IPS-18a (cell line): Measurements from ENCODE around the gene FADD.

Experiments
- H3K27ac ChIP-seq: one replicate; pipeline ENCODE4 v1.5.1; 2013; ENCODE audit warnings: low read length
- H3K27me3 ChIP-seq: one replicate; pipeline ENCODE4 v1.6.1; 2013; ENCODE audit warnings: mild to moderate bottlenecking, low read length; ENCODE audit not compliant: control insufficient read depth, insufficient read depth
- H3K36me3 ChIP-seq: one replicate; pipeline ENCODE4 v1.6.1; 2013; ENCODE audit warnings: low read depth, low read length; ENCODE audit not compliant: control insufficient read depth
- H3K4me1 ChIP-seq: one replicate; pipeline ENCODE4 v1.6.1; 2013; ENCODE audit warnings: low read depth, low read length; ENCODE audit not compliant: control insufficient read depth
- H3K4me3 ChIP-seq: one replicate; pipeline ENCODE4 v1.5.1; 2013; ENCODE audit warnings: low read length
- H3K9ac ChIP-seq: one replicate; pipeline ENCODE4 v1.6.1; 2013; ENCODE audit warnings: mild to moderate bottlenecking, low read length, moderate library complexity
- H3K9me3 ChIP-seq: one replicate; pipeline ENCODE4 v1.6.1; 2013; ENCODE audit warnings: low read depth, low read length; ENCODE audit not compliant: control insufficient read depth

Gene FADD, protein sequence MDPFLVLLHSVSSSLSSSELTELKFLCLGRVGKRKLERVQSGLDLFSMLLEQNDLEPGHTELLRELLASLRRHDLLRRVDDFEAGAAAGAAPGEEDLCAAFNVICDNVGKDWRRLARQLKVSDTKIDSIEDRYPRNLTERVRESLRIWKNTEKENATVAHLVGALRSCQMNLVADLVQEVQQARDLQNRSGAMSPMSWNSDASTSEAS

DNA sequence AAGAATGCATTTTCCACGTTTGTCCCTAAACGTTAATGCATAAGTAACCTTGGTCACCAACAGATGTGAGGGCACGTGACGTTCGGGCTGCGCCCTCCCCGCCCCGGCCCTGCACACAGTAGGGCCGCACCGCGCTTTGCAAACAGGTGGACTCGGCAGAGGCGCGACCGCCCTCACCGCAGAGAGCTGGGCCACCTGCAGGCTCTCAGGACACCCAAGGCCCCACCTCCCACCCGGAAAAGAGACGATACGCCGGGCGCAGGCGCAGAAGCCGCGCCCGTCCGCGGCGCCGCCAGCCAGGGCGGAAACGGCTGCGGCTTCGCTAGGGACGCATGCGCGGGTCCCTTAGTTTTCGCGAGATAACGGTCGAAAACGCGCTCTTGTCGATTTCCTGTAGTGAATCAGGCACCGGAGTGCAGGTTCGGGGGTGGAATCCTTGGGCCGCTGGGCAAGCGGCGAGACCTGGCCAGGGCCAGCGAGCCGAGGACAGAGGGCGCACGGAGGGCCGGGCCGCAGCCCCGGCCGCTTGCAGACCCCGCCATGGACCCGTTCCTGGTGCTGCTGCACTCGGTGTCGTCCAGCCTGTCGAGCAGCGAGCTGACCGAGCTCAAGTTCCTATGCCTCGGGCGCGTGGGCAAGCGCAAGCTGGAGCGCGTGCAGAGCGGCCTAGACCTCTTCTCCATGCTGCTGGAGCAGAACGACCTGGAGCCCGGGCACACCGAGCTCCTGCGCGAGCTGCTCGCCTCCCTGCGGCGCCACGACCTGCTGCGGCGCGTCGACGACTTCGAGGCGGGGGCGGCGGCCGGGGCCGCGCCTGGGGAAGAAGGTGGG is at the start of gene FADD:
Gene FADD (plus strand): TSS at position 377 of the 831 bp plus-strand sequence. CDS start 164 bp downstream, at position 541.
- Histone ChIP-seq H3K9ac (peak within 1 kb of the TSS; percentile 93), H3K9me3 (no peaks in the 10 kb centered on the region), H3K4me3 (peak within 1 kb of the TSS; percentile 92), H3K27ac (peak within 1 kb of the TSS; percentile 64), H3K36me3 (peaks cover 27% of the 10 kb centered on the region), H3K4me1 (peaks cover 11% of the 10 kb centered on the region), H3K27me3 (no peaks in the 10 kb centered on the region)

DNA sequence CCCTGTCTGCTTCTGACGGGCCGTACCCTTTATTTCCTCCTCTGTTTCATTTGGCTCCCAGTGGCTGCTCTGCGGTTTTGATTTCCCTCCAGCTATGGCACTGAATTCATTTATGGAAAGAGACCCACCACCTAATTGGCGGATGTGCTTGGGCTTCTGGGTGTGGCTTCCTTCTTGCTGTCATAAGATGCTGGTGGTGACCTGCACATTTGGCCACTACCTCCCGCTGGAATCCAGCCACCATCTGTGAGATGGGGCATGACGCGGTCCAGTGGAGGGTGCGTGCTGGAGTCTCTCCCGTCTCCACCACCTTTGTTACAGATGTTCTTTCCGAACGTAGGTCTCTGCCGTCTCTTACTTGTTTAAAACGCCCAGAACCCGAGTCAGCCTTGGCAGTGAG is 47.7 kb upstream of the FADD start:
- no peak overlapping the region for H3K27ac ChIP-seq
- no peaks in the 10 kb centered on the region for H3K36me3 ChIP-seq
- H3K9ac ChIP-seq, result no peak overlapping the region
- H3K4me1 ChIP-seq, result no peaks in the 10 kb centered on the region
- no peaks in the 10 kb centered on the region for H3K27me3 ChIP-seq
- no peaks in the 10 kb centered on the region for H3K9me3 ChIP-seq
- H3K4me3 ChIP-seq, result no peak overlapping the region

DNA sequence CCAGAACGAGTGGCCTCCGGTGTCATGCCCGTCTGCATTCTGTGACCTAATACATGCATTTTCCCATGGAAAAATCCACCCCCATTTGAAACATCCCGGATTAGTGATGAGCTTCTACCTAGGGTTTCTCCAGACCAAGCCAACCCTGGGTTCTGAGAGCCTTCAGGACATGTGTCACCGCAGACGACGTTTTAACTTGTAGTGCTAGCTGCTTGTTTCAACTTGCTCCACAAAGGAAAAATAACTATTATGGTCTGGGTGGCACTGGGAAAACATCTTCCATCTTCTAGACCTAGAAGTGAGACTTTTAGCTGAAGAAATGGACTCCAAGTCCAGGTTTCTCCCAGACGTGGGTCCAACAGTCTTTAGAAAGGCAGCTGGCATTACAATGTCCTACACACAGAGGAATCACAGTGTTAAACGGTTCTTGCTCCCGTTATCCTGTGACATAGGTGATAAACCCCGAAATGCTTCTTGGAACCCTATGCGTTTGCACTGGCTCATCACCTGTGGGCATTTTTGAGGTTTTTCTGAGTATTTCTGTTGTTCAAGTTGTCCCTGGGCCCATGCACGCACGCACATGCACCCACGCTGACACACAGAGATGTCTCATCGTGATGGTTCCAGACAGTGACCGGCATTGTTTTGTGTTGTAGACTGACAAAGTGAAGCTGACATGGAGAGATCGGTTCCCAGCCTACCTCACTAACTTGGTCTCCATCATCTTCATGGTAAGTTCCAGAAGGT is 46.6 kb upstream of the FADD start:
- Histone ChIP-seq H3K36me3 (no peaks in the 10 kb centered on the region), H3K27me3 (no peaks in the 10 kb centered on the region), H3K27ac (no peak overlapping the region), H3K9me3 (no peaks in the 10 kb centered on the region), H3K4me1 (no peaks in the 10 kb centered on the region), H3K4me3 (no peak overlapping the region), H3K9ac (no peak overlapping the region)

DNA sequence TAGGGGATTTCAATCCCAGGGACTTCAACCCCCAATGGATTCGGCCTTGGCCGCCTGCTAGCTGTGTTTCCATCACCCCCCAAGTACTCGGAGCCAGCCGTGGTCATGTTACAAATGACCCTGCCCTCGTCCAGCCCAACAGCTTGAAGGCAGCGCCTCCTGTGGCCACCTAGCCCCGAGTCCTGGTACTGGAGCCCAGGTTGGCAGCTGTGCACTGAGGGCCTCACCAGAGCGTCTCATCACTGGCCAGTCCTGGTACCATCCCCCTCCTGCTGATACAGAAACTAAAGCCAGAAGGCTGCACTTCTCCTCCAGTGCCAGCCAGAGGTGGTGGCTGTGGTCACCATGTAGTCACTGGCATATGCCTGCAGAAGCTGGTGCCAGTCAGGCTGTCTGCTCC is 44.9 kb upstream of the FADD start:
- no peaks in the 10 kb centered on the region for H3K4me1 ChIP-seq
- H3K9me3 ChIP-seq, result no peaks in the 10 kb centered on the region
- no peak overlapping the region for H3K4me3 ChIP-seq
- H3K36me3 ChIP-seq, result no peaks in the 10 kb centered on the region
- no peak overlapping the region for H3K27ac ChIP-seq
- H3K27me3 ChIP-seq, result no peaks in the 10 kb centered on the region
- H3K9ac ChIP-seq, result no peak overlapping the region

DNA sequence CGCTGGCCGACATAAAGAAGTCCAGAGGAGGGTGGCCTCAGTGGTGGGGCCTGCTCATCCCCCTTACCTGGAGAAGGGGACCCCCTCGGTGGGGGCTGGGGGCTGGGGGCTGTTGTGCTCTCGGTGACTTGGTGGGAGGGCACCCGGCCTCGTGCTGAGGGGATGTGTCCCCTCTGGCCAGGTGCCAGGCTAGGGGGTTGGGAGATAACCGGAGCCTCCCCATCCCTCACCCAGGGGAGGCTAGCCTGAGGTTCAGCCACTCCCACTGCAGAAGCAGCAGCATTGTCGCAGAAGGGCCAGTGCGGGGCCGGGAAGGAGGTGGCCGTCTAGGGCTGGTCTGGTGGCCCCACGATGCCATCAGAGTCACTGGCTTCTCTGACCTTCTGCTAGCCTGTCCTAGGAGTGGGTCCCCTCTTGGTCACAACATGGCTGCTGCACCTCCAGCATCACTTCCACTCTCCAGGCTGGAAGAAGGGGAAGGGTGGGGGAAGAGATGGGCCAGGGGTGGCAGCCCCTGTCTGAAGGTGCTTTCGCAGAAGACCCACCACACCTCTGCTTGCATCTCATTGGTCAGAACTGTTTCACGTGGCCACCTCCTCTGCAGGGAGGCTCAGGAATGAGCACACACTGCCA is 44.2 kb upstream of the FADD start:
- H3K36me3 ChIP-seq, result no peaks in the 10 kb centered on the region
- no peak overlapping the region for H3K9ac ChIP-seq
- H3K4me1 ChIP-seq, result no peaks in the 10 kb centered on the region
- no peak overlapping the region for H3K4me3 ChIP-seq
- H3K27ac ChIP-seq, result no peak overlapping the region
- no peaks in the 10 kb centered on the region for H3K27me3 ChIP-seq
- H3K9me3 ChIP-seq, result no peaks in the 10 kb centered on the region

DNA sequence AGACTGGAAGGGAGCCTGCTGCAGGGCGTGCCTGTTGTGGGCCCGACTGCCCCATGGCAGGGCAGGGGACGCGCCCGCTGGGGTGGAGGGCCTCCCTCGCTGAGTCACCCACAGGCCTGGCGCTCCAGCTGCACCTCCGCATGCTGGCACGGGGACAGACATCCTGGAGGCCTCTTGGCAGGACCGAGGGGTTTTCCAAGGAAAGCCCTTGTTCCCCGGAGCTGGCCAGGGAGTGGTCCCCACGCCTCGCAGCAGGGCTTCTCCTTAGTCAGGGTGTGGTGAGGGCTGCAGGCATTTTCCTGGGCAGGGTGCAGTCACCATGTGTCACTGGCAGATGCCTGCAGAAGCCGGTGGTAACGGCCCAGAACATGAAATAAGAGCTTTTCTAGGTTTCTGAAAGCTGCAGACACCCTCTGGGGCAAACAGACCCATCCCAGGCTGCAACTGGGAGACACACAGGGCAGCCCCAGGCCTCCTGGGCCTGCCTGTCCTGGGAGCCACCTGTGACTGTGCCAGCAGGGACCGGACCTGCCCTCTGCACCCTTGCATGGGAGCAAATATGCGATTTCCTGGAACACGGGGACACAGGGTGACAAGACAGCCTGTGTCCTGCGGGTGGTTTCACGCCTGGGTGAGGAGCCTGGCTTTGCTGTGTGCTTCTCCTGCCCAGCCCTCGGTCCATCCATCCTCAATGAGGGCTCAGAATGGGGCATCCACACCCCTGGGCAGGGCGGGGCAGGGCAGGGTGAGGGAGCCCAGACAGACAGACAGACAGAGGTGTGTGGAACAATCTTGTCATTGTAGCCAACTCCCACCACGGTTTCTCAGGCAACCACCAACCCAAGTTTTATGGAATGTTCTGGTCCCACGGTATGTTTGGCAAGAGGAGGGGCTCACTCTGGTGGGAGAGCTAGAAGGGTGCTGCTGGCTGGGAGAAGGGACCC is 43.2 kb upstream of the FADD start:
- H3K9ac ChIP-seq, result no peak overlapping the region
- H3K36me3 ChIP-seq, result no peaks in the 10 kb centered on the region
- no peak overlapping the region for H3K4me3 ChIP-seq
- H3K9me3 ChIP-seq, result no peaks in the 10 kb centered on the region
- no peaks in the 10 kb centered on the region for H3K27me3 ChIP-seq
- H3K27ac ChIP-seq, result no peak overlapping the region
- H3K4me1 ChIP-seq, result no peaks in the 10 kb centered on the region

DNA sequence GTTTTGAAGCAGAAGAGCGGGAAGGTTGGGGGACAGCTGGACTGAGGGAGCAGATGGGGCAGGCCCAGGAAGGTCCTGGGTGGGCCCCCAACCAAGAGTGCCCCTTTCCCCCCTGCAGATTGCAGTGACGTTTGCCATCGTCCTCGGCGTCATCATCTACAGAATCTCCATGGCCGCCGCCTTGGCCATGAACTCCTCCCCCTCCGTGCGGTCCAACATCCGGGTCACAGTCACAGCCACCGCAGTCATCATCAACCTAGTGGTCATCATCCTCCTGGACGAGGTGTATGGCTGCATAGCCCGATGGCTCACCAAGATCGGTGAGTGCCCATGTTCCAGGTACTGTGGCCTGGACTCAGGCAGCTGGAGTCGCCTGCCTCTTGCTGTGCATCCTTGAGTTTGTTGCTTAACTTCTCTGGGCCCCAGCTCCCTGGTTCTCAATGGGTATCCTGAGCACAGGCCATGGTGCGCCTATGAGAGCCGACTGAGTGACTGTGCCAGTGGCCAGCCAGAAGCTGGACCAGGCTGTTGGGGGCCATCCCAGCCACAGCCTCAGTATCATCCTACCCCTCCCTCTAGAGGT is 42.0 kb upstream of the FADD start:
- no peaks in the 10 kb centered on the region for H3K9me3 ChIP-seq
- H3K4me1 ChIP-seq, result no peaks in the 10 kb centered on the region
- no peaks in the 10 kb centered on the region for H3K36me3 ChIP-seq
- H3K4me3 ChIP-seq, result no peak overlapping the region
- no peak overlapping the region for H3K9ac ChIP-seq
- H3K27ac ChIP-seq, result no peak overlapping the region
- H3K27me3 ChIP-seq, result no peaks in the 10 kb centered on the region

DNA sequence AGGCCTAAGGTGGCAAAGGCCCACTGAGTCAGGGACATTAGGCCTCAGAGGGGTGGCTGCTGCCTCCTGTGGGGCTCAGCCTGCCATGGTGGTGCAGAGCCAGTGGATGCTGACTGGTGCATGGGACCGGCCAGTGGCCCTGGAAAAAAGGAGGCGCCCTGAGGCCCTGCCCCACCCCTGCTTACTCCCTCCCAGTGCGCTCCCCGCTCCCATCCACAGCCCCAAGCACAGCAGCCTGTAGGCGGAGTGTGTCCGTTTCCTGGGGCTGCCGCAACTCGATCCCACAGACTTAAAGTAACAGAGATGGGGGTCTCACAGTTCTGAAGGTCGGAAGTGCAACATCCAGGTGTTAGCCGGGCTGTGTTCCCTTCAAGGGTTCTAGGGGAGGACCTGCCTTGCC is 38.4 kb upstream of the FADD start:
- no peak overlapping the region for H3K9ac ChIP-seq
- H3K9me3 ChIP-seq, result no peaks in the 10 kb centered on the region
- H3K4me3 ChIP-seq, result no peak overlapping the region
- H3K27me3 ChIP-seq, result no peaks in the 10 kb centered on the region
- H3K4me1 ChIP-seq, result no peaks in the 10 kb centered on the region
- no peaks in the 10 kb centered on the region for H3K36me3 ChIP-seq
- H3K27ac ChIP-seq, result no peak overlapping the region

DNA sequence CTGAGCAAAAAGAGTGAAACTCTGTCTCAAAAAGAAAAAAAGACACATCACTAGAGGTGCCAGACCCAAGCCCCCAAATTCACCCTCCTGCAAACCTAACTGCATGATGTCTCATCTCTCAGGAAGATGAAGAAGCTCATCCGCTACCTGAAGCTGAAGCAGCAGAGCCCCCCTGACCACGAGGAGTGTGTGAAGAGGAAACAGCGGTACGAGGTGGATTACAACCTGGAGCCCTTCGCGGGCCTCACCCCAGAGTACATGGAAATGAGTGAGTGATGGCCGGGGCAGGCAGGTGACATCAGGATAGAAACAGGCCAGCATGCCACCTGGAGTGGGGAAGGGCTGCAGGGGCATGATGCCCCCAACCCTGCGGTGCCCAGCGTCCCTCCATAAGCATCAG is 36.0 kb upstream of the FADD start:
- Histone ChIP-seq H3K27ac (no peak overlapping the region), H3K9me3 (no peaks in the 10 kb centered on the region), H3K4me3 (no peak overlapping the region), H3K27me3 (no peaks in the 10 kb centered on the region), H3K36me3 (no peaks in the 10 kb centered on the region), H3K9ac (no peak overlapping the region), H3K4me1 (no peaks in the 10 kb centered on the region)

DNA sequence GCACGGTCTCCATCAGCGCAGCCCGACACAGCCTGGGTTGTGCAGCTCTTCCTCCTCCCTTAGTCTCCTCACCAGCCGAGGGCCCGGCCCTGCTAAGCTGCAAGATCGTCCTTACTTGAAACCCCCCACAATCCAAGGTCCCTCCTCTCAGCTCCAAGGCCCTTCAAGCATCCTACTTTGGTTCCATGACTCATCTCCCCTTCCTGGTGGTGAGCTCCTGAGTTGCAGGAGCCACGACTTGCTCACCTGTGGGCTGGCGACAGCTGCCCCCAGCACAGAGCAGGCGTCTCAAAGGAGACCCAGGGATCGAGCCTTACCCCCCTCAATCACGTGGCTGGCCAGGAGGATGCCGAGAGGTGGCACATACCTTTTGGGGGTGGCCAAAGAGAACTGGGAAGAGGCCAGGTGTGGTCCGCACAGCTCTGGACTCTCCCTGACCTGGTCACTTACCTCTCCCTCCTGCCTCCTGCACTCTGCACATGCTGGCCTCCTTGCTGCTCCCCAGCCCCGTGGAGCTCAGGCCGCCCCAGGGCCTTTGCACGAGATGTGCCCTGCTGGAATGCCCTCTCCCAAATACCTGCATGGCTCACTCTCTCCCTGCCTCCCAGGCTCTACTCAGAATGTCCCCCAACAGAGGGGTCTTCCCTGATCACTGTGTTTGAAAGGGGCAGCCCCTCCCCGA is 35.2 kb upstream of the FADD start:
- H3K27ac ChIP-seq, result no peak overlapping the region
- no peaks in the 10 kb centered on the region for H3K27me3 ChIP-seq

More for the DNA sequence above, 35.2 kb upstream of the FADD start:
- Histone ChIP-seq H3K4me3 (no peak overlapping the region), H3K9me3 (no peaks in the 10 kb centered on the region), H3K36me3 (no peaks in the 10 kb centered on the region), H3K4me1 (no peaks in the 10 kb centered on the region), H3K9ac (no peak overlapping the region)
